HepG2 (cell line): Measurements from ENCODE around the gene OR5AN1.

ENCODE experiments used
- ELF1 ChIP-seq: sonication (generic); formaldehyde crosslinking; IDR thresholded peaks from 2 replicates; pipeline ENCODE4 v1.4.0; 2020; ENCODE audit warnings: missing genetic modification reagents
- HCFC1 ChIP-seq: fragments of 150-350 bp; IDR thresholded peaks from 2 replicates; pipeline ENCODE4 v1.6.1; 2014; ENCODE audit warnings: low read depth, low read length
- PHB2 ChIP-seq: fragments of 450-650 bp; IDR thresholded peaks from 2 replicates; pipeline ENCODE4 v1.6.1; 2018; ENCODE audit not compliant: partially characterized antibody
- POLR2A ChIP-seq, 2 experiments: IDR thresholded peaks; 2 replicates each; pipeline ENCODE4 v1.6.1; 2011; ENCODE audit warnings: low read depth in 2 of 2, low read length in 2 of 2, mild to moderate bottlenecking in 1 of 2, moderate library complexity in 1 of 2; ENCODE audit not compliant: insufficient read depth in 1 of 2
- PRMT3 ChIP-seq: sonication (generic); formaldehyde crosslinking; IDR thresholded peaks from 2 replicates; pipeline ENCODE4 v1.8.1; 2022; ENCODE audit warnings: low read depth, mild to moderate bottlenecking, moderate library complexity, missing genetic modification reagents, borderline replicate concordance
- RNF2 ChIP-seq: fragments of 450-650 bp; conservative IDR thresholded peaks from 2 replicates; pipeline ENCODE4 v1.6.1; 2016; ENCODE audit warnings: low read depth
- ZFP1 ChIP-seq: IDR thresholded peaks from 2 replicates; pipeline ENCODE4 v1.6.1; 2016
- ZNF274 ChIP-seq: sonication (generic); formaldehyde crosslinking; IDR thresholded peaks from 2 replicates; pipeline ENCODE4 v1.5.1; 2020; ENCODE audit warnings: mild to moderate bottlenecking, missing genetic modification reagents
- ZNF572 ChIP-seq: sonication (generic); formaldehyde crosslinking; IDR thresholded peaks from 2 replicates; pipeline ENCODE4 v1.5.1; 2020; ENCODE audit warnings: mild to moderate bottlenecking, missing genetic modification reagents
- TF ChIP-seq, protein P1 (sequence below): sonication (generic); formaldehyde crosslinking; IDR thresholded peaks from 2 replicates; pipeline ENCODE4 v1.8.1; 2023; ENCODE audit warnings: mild to moderate bottlenecking, missing genetic modification reagents
- TF ChIP-seq, protein P2 (sequence below): sonication (generic); formaldehyde crosslinking; IDR thresholded peaks from 2 replicates; pipeline ENCODE4 v1.4.0; 2020; ENCODE audit warnings: mild to moderate bottlenecking, missing genetic modification reagents, borderline replicate concordance
- TF ChIP-seq, protein P3 (sequence below): sonication (generic); formaldehyde crosslinking; IDR thresholded peaks from 2 replicates; pipeline ENCODE4 v1.5.0; 2020; ENCODE audit warnings: mild to moderate bottlenecking, missing genetic modification reagents, moderate library complexity
- TF ChIP-seq, protein P4 (sequence below): sonication (generic); formaldehyde crosslinking; IDR thresholded peaks from 2 replicates; pipeline ENCODE4 v1.4.0; 2020; ENCODE audit warnings: missing genetic modification reagents

DNA sequence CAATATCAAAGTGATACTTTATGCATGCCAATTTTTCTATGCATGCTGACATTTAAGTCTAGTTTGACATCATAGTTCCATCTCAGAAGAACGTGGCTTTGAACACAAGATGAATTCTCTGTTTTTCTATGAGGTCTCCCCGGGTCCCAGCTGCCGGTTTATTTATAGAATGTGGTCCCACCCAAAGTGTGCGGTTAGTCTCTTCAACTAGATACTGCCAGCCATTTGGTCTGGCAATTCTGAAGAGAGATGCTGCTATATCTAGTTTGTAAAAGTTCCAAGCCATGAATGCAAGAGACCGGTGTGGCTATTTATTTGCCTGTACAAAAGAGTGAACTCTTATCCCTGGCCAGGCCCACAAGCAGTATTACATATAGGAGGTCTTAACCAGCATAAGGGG, 58.3 kb downstream of the OR5AN1 start:
- TF ChIP-seq HCFC1 (no peak), ELF1 (no peak), ZFP1 (CRISPR knock-in tag) (no peak), PRMT3 (CRISPR knock-in tag) (no peak), POLR2A (IDR thresholded peaks at IDR 0.05; ENCODE audit: insufficient read depth in 1 of 2, low read depth in 2 of 2, low read length in 2 of 2) (no peak), RNF2 (no peak), PHB2 (no peak), ZNF274 (CRISPR knock-in tag) (no peak), ZNF572 (CRISPR knock-in tag) (no peak)
- TF ChIP-seq, protein P1, sequence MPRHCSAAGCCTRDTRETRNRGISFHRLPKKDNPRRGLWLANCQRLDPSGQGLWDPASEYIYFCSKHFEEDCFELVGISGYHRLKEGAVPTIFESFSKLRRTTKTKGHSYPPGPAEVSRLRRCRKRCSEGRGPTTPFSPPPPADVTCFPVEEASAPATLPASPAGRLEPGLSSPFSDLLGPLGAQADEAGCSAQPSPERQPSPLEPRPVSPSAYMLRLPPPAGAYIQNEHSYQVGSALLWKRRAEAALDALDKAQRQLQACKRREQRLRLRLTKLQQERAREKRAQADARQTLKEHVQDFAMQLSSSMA (CRISPR knock-in tag), result no peak
- TF ChIP-seq, protein P2, sequence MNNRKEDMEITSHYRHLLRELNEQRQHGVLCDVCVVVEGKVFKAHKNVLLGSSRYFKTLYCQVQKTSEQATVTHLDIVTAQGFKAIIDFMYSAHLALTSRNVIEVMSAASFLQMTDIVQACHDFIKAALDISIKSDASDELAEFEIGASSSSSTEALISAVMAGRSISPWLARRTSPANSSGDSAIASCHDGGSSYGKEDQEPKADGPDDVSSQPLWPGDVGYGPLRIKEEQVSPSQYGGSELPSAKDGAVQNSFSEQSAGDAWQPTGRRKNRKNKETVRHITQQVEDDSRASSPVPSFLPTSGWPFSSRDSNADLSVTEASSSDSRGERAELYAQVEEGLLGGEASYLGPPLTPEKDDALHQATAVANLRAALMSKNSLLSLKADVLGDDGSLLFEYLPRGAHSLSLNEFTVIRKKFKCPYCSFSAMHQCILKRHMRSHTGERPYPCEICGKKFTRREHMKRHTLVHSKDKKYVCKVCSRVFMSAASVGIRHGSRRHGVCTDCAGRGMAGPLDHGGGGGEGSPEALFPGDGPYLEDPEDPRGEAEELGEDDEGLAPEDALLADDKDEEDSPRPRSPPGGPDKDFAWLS (CRISPR knock-in tag), result no peak
- TF ChIP-seq, protein P3, sequence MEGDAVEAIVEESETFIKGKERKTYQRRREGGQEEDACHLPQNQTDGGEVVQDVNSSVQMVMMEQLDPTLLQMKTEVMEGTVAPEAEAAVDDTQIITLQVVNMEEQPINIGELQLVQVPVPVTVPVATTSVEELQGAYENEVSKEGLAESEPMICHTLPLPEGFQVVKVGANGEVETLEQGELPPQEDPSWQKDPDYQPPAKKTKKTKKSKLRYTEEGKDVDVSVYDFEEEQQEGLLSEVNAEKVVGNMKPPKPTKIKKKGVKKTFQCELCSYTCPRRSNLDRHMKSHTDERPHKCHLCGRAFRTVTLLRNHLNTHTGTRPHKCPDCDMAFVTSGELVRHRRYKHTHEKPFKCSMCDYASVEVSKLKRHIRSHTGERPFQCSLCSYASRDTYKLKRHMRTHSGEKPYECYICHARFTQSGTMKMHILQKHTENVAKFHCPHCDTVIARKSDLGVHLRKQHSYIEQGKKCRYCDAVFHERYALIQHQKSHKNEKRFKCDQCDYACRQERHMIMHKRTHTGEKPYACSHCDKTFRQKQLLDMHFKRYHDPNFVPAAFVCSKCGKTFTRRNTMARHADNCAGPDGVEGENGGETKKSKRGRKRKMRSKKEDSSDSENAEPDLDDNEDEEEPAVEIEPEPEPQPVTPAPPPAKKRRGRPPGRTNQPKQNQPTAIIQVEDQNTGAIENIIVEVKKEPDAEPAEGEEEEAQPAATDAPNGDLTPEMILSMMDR, result no peak
- TF ChIP-seq, protein P4, sequence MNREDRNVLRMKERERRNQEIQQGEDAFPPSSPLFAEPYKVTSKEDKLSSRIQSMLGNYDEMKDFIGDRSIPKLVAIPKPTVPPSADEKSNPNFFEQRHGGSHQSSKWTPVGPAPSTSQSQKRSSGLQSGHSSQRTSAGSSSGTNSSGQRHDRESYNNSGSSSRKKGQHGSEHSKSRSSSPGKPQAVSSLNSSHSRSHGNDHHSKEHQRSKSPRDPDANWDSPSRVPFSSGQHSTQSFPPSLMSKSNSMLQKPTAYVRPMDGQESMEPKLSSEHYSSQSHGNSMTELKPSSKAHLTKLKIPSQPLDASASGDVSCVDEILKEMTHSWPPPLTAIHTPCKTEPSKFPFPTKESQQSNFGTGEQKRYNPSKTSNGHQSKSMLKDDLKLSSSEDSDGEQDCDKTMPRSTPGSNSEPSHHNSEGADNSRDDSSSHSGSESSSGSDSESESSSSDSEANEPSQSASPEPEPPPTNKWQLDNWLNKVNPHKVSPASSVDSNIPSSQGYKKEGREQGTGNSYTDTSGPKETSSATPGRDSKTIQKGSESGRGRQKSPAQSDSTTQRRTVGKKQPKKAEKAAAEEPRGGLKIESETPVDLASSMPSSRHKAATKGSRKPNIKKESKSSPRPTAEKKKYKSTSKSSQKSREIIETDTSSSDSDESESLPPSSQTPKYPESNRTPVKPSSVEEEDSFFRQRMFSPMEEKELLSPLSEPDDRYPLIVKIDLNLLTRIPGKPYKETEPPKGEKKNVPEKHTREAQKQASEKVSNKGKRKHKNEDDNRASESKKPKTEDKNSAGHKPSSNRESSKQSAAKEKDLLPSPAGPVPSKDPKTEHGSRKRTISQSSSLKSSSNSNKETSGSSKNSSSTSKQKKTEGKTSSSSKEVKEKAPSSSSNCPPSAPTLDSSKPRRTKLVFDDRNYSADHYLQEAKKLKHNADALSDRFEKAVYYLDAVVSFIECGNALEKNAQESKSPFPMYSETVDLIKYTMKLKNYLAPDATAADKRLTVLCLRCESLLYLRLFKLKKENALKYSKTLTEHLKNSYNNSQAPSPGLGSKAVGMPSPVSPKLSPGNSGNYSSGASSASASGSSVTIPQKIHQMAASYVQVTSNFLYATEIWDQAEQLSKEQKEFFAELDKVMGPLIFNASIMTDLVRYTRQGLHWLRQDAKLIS, result no peak
